ENCODE results near the gene NXPH1.

NXPH1 gene

DNA sequence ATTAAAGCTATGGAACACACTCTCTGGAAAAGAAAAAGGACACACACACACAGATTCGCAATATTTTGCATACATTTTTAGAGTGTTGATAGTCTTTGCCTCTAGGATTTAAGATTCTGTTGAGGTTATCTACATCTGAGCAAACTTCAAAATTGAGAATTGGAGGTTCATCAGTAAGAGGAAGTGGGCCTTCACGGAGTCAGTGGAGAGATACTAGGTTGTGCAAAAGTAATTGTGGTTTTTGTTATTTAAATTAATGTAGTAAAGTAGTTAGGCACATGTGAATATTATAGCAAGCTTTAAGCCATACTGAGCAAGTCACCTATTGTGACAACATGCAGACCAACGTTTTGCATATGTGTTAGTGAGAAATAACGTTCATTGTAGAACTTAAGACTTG is 19.8 kb upstream of the NXPH1 start:
- no peak for TF ChIP-seq CTCF (IDR thresholded peaks at IDR 0.05)
- H3K4me1 Mint-ChIP-seq = no peaks in the 10 kb centered on the region
- peaks cover 14% of the 10 kb centered on the region for H3K27me3 Mint-ChIP-seq (ENCODE audit: low read depth, poor library complexity)
- no peak for DNase-seq
- H3K4me3 Mint-ChIP-seq = no peak overlapping the region
- no peak overlapping the region for H3K27ac Mint-ChIP-seq
- no peaks in the 10 kb centered on the region for H3K36me3 Mint-ChIP-seq (ENCODE audit: low read depth)
- no peaks in the 10 kb centered on the region for H3K9me3 Mint-ChIP-seq

DNA sequence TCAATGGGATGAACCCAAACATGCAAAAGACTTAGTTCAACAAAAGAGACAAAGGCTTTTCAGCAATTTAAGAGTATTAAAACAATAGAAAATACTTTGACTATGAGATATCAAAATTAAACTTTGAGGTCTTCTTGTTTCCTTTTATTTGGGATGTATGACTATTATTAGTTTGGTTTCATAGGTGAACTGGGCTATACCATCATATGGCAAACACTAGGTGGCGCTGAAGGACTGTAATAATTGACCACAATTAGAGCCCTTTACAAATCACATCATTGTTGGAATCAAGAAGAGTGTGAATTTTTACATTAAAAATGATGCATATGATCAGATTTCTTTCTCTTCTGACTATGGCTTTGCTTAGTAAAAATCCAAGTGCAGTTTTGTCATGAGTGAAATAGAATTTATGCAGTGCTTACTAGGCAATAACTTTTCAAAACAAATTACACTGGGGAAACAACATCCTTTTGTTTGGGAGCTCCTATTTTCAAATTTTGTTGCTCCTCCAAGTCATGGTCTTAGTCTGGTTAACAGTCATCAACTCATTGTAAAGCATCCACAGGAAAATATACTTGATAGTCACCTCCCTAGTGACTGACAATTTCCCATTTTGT is 14.7 kb upstream of the NXPH1 start:
- Mint-ChIP-seq H3K4me1 (no peaks in the 10 kb centered on the region), H3K4me3 (no peak overlapping the region), H3K27ac (no peak overlapping the region), H3K27me3 (ENCODE audit: low read depth, poor library complexity) (peaks cover 18% of the 10 kb centered on the region), H3K9me3 (no peaks in the 10 kb centered on the region), H3K36me3 (ENCODE audit: low read depth) (no peaks in the 10 kb centered on the region)
- peak; percentile 80 for TF ChIP-seq CTCF (IDR thresholded peaks at IDR 0.05)
- peak; percentile 67 for DNase-seq

GRCh38 chr7:8422177-8422576 is 11.2 kb upstream of the NXPH1 start:
- H3K4me3 Mint-ChIP-seq = no peak overlapping the region
- no peak overlapping the region for H3K27ac Mint-ChIP-seq
- no peaks in the 10 kb centered on the region for H3K4me1 Mint-ChIP-seq
- TF ChIP-seq CTCF (IDR thresholded peaks at IDR 0.05) = no peak
- H3K9me3 Mint-ChIP-seq = no peaks in the 10 kb centered on the region
- peaks cover 9% of the 10 kb centered on the region for H3K27me3 Mint-ChIP-seq (ENCODE audit: low read depth, poor library complexity)
- DNase-seq = no peak
- no peaks in the 10 kb centered on the region for H3K36me3 Mint-ChIP-seq (ENCODE audit: low read depth)

DNA sequence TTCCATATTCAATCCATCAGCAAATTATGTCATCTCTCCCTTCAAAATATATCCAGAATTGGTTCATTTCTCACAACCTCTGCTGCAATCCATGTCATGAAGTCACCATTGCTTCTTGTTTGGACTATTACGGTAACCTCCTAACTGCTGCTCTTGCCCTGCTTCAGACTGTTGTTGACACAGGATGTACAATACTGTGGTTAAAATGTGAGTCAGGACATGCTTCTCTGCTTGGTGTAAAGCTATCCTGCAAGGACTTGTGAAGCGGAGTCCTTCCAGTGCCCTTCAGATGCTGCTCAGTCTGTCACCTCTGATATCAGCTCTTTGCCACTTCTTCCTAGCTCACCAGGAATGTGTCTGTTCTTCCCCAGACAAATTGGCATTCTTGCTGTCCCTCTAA is 10.4 kb upstream of the NXPH1 start:
- TF ChIP-seq CTCF (IDR thresholded peaks at IDR 0.05) = no peak
- H3K36me3 Mint-ChIP-seq (ENCODE audit: low read depth) = no peaks in the 10 kb centered on the region
- no peak for DNase-seq
- H3K27me3 Mint-ChIP-seq (ENCODE audit: low read depth, poor library complexity) = peaks cover 4% of the 10 kb centered on the region
- H3K4me1 Mint-ChIP-seq = no peaks in the 10 kb centered on the region
- no peak overlapping the region for H3K4me3 Mint-ChIP-seq
- no peaks in the 10 kb centered on the region for H3K9me3 Mint-ChIP-seq
- no peak overlapping the region for H3K27ac Mint-ChIP-seq

GRCh38 chr7:8425223-8425622 is 8.2 kb upstream of the NXPH1 start:
- Mint-ChIP-seq H3K27me3 (ENCODE audit: low read depth, poor library complexity) (peaks cover 23% of the 10 kb centered on the region), H3K9me3 (no peaks in the 10 kb centered on the region), H3K4me3 (no peak overlapping the region), H3K36me3 (ENCODE audit: low read depth) (no peaks in the 10 kb centered on the region), H3K27ac (no peak overlapping the region), H3K4me1 (no peaks in the 10 kb centered on the region)
- TF ChIP-seq CTCF (IDR thresholded peaks at IDR 0.05) = no peak
- DNase-seq = no peak

- Mint-ChIP-seq H3K27ac (no peak overlapping the region), H3K4me3 (no peak overlapping the region), H3K9me3 (no peaks in the 10 kb centered on the region), H3K4me1 (peaks cover 29% of the 10 kb centered on the region), H3K36me3 (ENCODE audit: low read depth) (no peaks in the 10 kb centered on the region), H3K27me3 (ENCODE audit: low read depth, poor library complexity) (peaks cover 74% of the 10 kb centered on the region)
- no peak for TF ChIP-seq CTCF (IDR thresholded peaks at IDR 0.05)
- no peak for DNase-seq
Observed at GRCh38 chr7:8430643-8431042, 2.8 kb upstream of the NXPH1 start.

All from nephron progenitor cell (in vitro differentiated cells).